Measurements from ENCODE around the gene INKA2. TPM values are rescaled to one million over a fixed set of nuclear protein-coding genes. Genes with fewer than 3 reads are reported as not detected.

The INKA2 gene
- total and polyA plus RNA-seq, 10 of the 15 experiments (the other 5 are each of a cell fraction or from before 2014, with no cell fraction given): 0.38 to 5.1 (median 1.3) TPM; not detected in 1

GRCh38 chr1:111733183-111733991 lies 5.8 kb downstream of the INKA2 start:
- Histone ChIP-seq H3K9me3 (replicated peaks; ENCODE audit: control insufficient read depth, insufficient read depth, low read length) (no peaks in the 10 kb centered on the region), H3K4me3 (no peak overlapping the region), H3K27ac (ENCODE audit: control insufficient read depth, insufficient read depth) (no peak overlapping the region), H3K27me3 (replicated peaks in 1 of 2; ENCODE audit: control insufficient read depth in 2 of 2, insufficient read depth in 2 of 2, low read length in 1 of 2) (peaks cover 0 to 2% of the 10 kb centered on the region in 2 experiments; a peak in 2 of 4 replicates), H4K20me1 (ENCODE audit: control insufficient read depth, insufficient read depth) (no peaks in the 10 kb centered on the region; the same call in 1 of the 2 replicates), H3K9ac (ENCODE audit: control insufficient read depth, insufficient read depth, low read length) (no peak overlapping the region), H3K36me3 (ENCODE audit: control insufficient read depth in 2 of 2, insufficient read depth in 2 of 2, low read length in 1 of 2) (no peaks in the 10 kb centered on the region), H3K4me2 (ENCODE audit: control insufficient read depth, insufficient read depth) (no peak overlapping the region), H3K79me2 (ENCODE audit: control insufficient read depth, insufficient read depth, low read length) (no peaks in the 10 kb centered on the region), H3K4me1 (ENCODE audit: control insufficient read depth, insufficient read depth, low read length) (peaks cover 6% of the 10 kb centered on the region; the same call in 1 of the 2 replicates), H2AFZ (ENCODE audit: control insufficient read depth, low read depth, low read length) (no peak overlapping the region)
- no TSS peak for BruUV-seq (replicated peaks)
- in situ Hi-C loops (cut with MboI) (no loop called here), intact Hi-C loops (cut with micrococcal nuclease; ENCODE audit: unreplicated experiment) (no loop called here)
- 51% methylated on average over 9 of the region's 9 CpGs for WGBS (ENCODE audit: insufficient coverage, insufficient replicate concordance, low lambda C conversion rate, missing lambda C conversion rate)
- FAIRE-seq: no peak
- no peak for DNase-seq (ENCODE audit: low read depth, low spot score)
- ChIA-PET SMC1A (ENCODE audit: uncharacterized antibody, unreplicated experiment) (interaction anchor here (1.0 to 3.2 kb wide), 2 partner anchors 19 to 251 kb away, joined by 4 to 12 read pairs; no protein-coding TSS in a partner anchor), RAD21 (ENCODE audit: unreplicated experiment) (interaction anchor here (1.2 kb wide), 1 partner anchor 256 kb away, joined by 3 read pairs; no protein-coding TSS in a partner anchor), POLR2A (interaction anchor here (2.1 kb wide), 1 partner anchor 10 kb away, joined by 4 read pairs; no protein-coding TSS in a partner anchor), CTCF (interaction anchor here (0.8 to 1.4 kb wide), 2 partner anchors 19 to 146 kb away, joined by 3 to 6 read pairs; no protein-coding TSS in a partner anchor)
- TF ChIP-seq SPI1 (IDR thresholded peaks at IDR 0.05; ENCODE audit: borderline replicate concordance, insufficient read depth, low read depth, low read length) (0 out of 2 replicates have a peak, but pooled peaks have one; percentile 9), SIX5 (IDR thresholded peaks at IDR 0.05; ENCODE audit: low read depth, low read length, severe bottlenecking) (no peak), IKZF2 (IDR thresholded peaks at IDR 0.05) (no peak), NR2F1 (conservative IDR thresholded peaks at IDR 0.05) (0 out of 2 replicates have a peak, but pooled peaks have one; percentile 26), ETV6 (conservative IDR thresholded peaks at IDR 0.05 in 1 of 2, IDR thresholded peaks at IDR 0.05 in 1 of 2; ENCODE audit: borderline replicate concordance in 1 of 2, low read depth in 1 of 2) (peak in 1 of 2 experiments; percentile 48; a peak in 1 of 4 replicates)
- no peak for ATAC-seq
